Cardiac muscle cell (in vitro differentiated cells and primary cell): ENCODE data around the gene RASSF5. TPM values are rescaled to one million over a fixed set of nuclear protein-coding genes. Genes with fewer than 3 reads are reported as not detected.
A peak's percentile ranks its signal among the peaks of the same experiment; 100 is the strongest.

Experiments
- DNase-seq, 2 donors: peaks; one replicate each; pipeline versions ENCODE4 v3.0.0 to v3.0.0-alpha.2; 2010 to 2017; ENCODE audit warnings: low read depth in 1 of 2, low spot score in 1 of 2
- H3K27ac ChIP-seq: fragments of 200-600 bp; sonication (generic); 2 replicates; pipeline ENCODE4 v1.5.1; 2016
- H3K27me3 ChIP-seq: fragments of 200-600 bp; sonication (generic); 2 replicates; pipeline ENCODE4 v1.6.0; 2016; ENCODE audit warnings: control low read depth
- H3K36me3 ChIP-seq: fragments of 200-600 bp; sonication (generic); 2 replicates; pipeline ENCODE4 v1.5.1; 2016; ENCODE audit warnings: control low read depth
- H3K4me1 ChIP-seq: fragments of 200-600 bp; sonication (generic); 2 replicates; pipeline ENCODE4 v1.8.1; 2017; ENCODE audit warnings: low read depth, mild to moderate bottlenecking, mixed run types
- H3K4me3 ChIP-seq: fragments of 200-600 bp; sonication (generic); 2 replicates; pipeline ENCODE4 v1.5.1; 2016; ENCODE audit warnings: mild to moderate bottlenecking
- H3K9me3 ChIP-seq: fragments of 200-600 bp; sonication (generic); 2 replicates; pipeline ENCODE4 v1.5.1; 2017; ENCODE audit warnings: low read depth, mild to moderate bottlenecking, control low read depth
- polyA plus RNA-seq: library from polyadenylated mRNA; unstranded; fragments of >200 nt; fragmentation: Nextera tagmentation; extraction: Ambion mirVana; gene quantifications from 2 replicates; pipeline ENCODE4 v1.2.1, GENCODE V29; 2016
- total RNA-seq: library from RNA; depleted of rRNA; stranded (reverse); fragments of >200 nt; gene quantifications from 2 replicates; pipeline ENCODE4 v1.2.3, GENCODE V29; 2016
- TF ChIP-seq, protein P1 (sequence below): IDR thresholded peaks from 2 replicates; pipeline ENCODE4 v1.5.1; 2012; ENCODE audit warnings: low read depth, mild to moderate bottlenecking, low read length

RASSF5 gene
- total and polyA plus RNA-seq, 2 experiments from 2014 or later, result 40.9 to 50.7 TPM

DNA sequence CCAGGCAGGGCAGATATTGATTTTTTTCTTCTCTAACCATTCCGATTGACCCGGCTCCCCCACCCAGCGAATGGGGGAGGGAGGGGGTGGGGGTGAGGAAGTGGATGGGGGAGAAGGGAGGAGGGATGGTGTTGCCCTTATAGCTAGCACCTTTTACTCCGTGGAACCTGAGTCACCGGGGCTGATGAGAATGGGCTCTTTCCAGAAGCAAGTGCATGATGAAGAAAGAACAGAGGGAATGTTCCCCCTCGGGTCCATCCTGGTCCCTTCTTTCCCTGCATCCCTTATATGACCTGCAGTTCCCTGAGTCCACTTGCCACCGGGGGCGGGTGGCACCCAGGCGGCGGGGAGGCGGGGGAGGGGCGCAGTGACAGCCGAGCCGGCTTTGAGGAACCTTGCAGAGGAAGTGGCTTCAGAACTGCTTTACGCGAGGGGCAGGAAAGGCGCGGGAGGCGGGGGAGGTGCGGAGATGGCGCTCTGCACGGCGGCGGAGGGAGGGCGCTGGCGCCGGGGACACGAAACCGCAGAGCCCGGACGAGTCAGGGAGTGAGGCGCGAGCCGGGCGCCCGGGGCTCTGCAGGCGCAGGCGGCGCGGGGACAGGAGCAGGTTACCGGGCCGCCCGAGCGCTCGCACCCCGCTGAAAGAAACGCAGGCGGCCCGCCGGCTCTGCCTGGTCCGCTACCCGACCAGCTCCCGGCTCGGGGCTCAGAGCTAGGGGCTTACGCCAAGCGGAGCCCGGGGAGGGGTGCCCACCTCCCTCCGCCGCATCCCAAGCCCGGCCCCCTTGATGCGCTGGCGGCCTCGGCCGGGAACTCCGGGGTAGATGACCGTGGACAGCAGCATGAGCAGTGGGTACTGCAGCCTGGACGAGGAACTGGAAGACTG is 49.7 kb downstream of the RASSF5 start:
- TF ChIP-seq, protein P1, sequence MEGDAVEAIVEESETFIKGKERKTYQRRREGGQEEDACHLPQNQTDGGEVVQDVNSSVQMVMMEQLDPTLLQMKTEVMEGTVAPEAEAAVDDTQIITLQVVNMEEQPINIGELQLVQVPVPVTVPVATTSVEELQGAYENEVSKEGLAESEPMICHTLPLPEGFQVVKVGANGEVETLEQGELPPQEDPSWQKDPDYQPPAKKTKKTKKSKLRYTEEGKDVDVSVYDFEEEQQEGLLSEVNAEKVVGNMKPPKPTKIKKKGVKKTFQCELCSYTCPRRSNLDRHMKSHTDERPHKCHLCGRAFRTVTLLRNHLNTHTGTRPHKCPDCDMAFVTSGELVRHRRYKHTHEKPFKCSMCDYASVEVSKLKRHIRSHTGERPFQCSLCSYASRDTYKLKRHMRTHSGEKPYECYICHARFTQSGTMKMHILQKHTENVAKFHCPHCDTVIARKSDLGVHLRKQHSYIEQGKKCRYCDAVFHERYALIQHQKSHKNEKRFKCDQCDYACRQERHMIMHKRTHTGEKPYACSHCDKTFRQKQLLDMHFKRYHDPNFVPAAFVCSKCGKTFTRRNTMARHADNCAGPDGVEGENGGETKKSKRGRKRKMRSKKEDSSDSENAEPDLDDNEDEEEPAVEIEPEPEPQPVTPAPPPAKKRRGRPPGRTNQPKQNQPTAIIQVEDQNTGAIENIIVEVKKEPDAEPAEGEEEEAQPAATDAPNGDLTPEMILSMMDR, result no peak
- H3K36me3 ChIP-seq, result no peaks in the 10 kb centered on the region
- H3K27ac ChIP-seq, result peak overlapping the region; percentile 84
- DNase-seq, result peak; percentile 53 to 81
- no peaks in the 10 kb centered on the region for H3K9me3 ChIP-seq
- H3K4me3 ChIP-seq, result peak overlapping the region; percentile 51
- H3K4me1 ChIP-seq, result peaks cover 72% of the 10 kb centered on the region
- H3K27me3 ChIP-seq, result no peaks in the 10 kb centered on the region

DNA sequence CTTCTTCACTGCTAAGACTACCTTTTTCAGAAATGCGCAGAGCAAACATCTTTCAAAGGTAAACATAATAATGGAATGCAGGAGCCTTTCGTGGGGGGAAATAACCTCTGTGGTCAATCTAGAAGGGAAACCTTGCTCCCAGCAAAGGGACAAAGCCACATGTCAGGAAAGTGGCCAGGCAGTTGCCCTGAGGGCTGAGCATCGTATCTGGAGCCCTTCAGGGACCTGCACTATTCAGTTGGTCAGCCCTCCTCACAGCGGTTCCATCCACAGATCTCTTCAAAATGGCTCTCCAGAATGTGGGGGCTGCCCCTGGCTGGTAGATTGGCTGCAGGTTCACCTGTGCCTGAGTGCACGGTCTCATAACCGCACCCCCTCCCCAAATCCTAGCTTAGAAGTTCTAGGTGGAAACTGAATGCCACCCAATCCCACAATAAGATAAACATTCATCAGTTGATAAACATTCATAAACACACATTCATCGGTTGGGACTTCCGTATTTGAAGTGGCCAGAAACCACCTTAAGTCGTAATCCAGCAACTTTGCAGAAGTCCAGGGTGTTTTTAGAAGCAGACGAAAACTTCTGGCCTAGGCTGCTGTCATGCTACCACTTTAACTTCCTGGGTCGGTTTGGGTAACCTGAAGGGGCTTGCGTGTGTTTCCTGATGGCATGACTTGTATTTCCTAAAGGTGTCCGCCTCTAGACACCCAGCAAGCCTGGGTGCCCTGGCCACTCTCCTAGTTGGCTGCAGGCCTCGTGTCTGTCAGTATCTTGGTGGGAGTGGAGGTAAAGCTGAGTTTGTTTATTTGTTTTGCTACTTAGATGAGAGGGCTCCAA is 50.5 kb downstream of the RASSF5 start:
- Histone ChIP-seq H3K9me3 (no peaks in the 10 kb centered on the region), H3K4me3 (peak overlapping the region; percentile 51), H3K4me1 (peaks cover 73% of the 10 kb centered on the region), H3K27ac (peak overlapping the region; percentile 98), H3K36me3 (no peaks in the 10 kb centered on the region), H3K27me3 (no peaks in the 10 kb centered on the region)
- no peak for DNase-seq
- TF ChIP-seq, protein P1, result no peak

DNA sequence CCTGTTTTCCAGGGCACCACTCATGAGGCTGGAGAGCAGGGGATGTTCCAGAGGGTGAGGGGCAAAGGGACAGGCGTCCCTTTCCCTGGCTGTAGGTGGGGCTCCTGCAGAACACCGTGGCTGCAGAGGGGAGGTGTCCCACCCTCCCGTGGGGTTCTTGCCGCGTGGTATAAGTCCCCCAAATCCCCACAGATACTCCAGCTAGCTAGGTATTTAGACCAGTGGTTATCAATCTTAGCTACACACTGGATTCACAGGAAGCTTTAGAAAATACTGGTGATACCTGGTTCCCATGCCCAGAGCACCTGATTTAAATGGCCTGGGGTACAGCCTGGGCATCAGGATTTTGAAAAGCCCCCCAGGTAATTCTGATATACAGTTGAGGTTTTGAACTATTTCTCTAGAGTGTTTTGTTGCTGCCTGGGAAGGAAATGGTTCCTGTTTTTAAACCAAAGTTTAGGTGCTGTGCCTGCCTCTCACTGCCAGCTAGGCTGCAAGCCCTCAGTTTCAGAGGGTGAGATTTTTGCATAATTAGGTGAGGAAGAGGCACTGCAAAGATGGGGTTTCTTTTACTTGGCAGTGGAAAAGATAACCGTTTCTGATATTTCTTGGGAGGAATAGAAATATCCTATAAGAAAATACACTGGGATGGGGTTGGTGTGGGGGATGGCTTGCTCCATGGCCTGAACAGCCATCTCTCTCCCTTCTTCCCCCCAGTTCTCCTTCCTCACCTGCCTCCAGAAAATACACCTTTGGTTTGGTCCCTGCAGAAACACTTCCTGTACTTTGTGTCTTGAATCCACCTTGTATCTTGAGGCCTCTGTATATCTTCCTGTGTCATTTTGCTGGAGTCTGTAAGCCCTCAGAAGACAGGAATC is 51.7 kb downstream of the RASSF5 start:
- no peak overlapping the region for H3K4me3 ChIP-seq
- DNase-seq, result no peak
- no peaks in the 10 kb centered on the region for H3K27me3 ChIP-seq
- H3K27ac ChIP-seq, result peak overlapping the region; percentile 98
- TF ChIP-seq, protein P1, result no peak
- H3K9me3 ChIP-seq, result no peaks in the 10 kb centered on the region
- peaks cover 85% of the 10 kb centered on the region for H3K4me1 ChIP-seq
- H3K36me3 ChIP-seq, result no peaks in the 10 kb centered on the region

DNA sequence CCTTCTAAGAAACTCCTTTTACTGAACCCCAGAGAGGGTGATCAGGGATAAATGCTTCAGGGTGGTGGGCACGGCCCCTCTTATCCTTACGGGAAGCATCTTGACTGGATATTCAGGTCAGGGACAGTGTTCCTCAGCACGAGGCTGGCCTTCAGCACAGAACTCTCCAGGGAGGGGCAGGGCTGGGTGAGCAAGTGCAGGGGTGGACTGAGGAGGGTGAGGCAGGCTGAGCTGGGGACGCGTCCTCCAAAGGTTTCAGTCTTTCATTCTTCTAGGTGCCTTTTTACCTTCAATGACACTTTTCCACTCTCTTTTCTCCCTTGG is 52.3 kb downstream of the RASSF5 start:
- TF ChIP-seq, protein P1, result no peak
- H3K4me1 ChIP-seq, result peaks cover 86% of the 10 kb centered on the region
- H3K9me3 ChIP-seq, result no peaks in the 10 kb centered on the region
- H3K27me3 ChIP-seq, result no peaks in the 10 kb centered on the region
- DNase-seq, result peak in 1 of 2 donors; percentile 32
- H3K36me3 ChIP-seq, result no peaks in the 10 kb centered on the region
- peak overlapping the region; percentile 98 for H3K27ac ChIP-seq
- H3K4me3 ChIP-seq, result no peak overlapping the region
